ENCODE results near the gene RNF41.

RNF41 gene

GRCh38 chr12:56154246-56154771, 67.4 kb downstream of the RNF41 start:
- no peak for ATAC-seq
- TF ChIP-seq POU6F1 (CRISPR knock-in tag; IDR thresholded peaks at IDR 0.05; ENCODE audit: borderline replicate concordance, low read depth) (no peak), TCF4 (CRISPR knock-in tag; IDR thresholded peaks at IDR 0.05; ENCODE audit: borderline replicate concordance) (no peak), ZNF8 (CRISPR knock-in tag; IDR thresholded peaks at IDR 0.05) (no peak), GLIS3 (CRISPR knock-in tag; IDR thresholded peaks at IDR 0.05) (no peak), OSR1 (CRISPR knock-in tag; IDR thresholded peaks at IDR 0.05) (no peak), ZNF70 (CRISPR knock-in tag; IDR thresholded peaks at IDR 0.05) (no peak), BACH2 (CRISPR knock-in tag; IDR thresholded peaks at IDR 0.05; ENCODE audit: borderline replicate concordance) (no peak), ISL1 (CRISPR knock-in tag; IDR thresholded peaks at IDR 0.05) (no peak), ZC3H10 (CRISPR knock-in tag; IDR thresholded peaks at IDR 0.05) (no peak), ESRRG (CRISPR knock-in tag; IDR thresholded peaks at IDR 0.05) (no peak), ZFP3 (CRISPR knock-in tag; IDR thresholded peaks at IDR 0.05) (no peak), ZFP30 (CRISPR knock-in tag; IDR thresholded peaks at IDR 0.05) (no peak), CSDC2 (CRISPR knock-in tag; IDR thresholded peaks at IDR 0.05) (no peak), PPARA (CRISPR knock-in tag; IDR thresholded peaks at IDR 0.05; ENCODE audit: borderline replicate concordance) (no peak)
- TF ChIP-seq, protein P1, sequence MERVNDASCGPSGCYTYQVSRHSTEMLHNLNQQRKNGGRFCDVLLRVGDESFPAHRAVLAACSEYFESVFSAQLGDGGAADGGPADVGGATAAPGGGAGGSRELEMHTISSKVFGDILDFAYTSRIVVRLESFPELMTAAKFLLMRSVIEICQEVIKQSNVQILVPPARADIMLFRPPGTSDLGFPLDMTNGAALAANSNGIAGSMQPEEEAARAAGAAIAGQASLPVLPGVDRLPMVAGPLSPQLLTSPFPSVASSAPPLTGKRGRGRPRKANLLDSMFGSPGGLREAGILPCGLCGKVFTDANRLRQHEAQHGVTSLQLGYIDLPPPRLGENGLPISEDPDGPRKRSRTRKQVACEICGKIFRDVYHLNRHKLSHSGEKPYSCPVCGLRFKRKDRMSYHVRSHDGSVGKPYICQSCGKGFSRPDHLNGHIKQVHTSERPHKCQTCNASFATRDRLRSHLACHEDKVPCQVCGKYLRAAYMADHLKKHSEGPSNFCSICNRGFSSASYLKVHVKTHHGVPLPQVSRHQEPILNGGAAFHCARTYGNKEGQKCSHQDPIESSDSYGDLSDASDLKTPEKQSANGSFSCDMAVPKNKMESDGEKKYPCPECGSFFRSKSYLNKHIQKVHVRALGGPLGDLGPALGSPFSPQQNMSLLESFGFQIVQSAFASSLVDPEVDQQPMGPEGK (CRISPR knock-in tag; IDR thresholded peaks at IDR 0.05; ENCODE audit: borderline replicate concordance): no peak
- TF ChIP-seq, protein P2, sequence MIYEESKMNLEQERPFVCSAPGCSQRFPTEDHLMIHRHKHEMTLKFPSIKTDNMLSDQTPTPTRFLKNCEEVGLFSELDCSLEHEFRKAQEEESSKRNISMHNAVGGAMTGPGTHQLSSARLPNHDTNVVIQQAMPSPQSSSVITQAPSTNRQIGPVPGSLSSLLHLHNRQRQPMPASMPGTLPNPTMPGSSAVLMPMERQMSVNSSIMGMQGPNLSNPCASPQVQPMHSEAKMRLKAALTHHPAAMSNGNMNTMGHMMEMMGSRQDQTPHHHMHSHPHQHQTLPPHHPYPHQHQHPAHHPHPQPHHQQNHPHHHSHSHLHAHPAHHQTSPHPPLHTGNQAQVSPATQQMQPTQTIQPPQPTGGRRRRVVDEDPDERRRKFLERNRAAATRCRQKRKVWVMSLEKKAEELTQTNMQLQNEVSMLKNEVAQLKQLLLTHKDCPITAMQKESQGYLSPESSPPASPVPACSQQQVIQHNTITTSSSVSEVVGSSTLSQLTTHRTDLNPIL (CRISPR knock-in tag; IDR thresholded peaks at IDR 0.05; ENCODE audit: low read depth): no peak

DNA sequence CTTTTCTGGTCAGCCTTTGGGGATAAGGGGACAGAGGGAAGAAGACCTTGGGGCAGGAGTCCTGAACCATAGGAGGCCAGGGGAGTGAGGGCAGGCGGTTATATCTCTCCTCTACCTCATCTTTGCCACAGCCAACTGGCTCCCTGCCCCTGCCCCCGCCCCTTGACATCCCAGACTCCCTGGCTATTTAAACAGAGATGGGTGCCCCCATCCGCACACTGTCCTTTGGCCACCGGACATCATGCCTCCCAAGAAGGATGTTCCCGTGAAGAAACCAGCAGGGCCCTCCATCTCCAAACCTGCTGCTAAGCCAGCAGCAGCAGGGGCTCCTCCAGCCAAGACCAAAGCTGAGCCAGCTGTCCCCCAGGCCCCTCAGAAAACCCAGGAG, 68.0 kb downstream of the RNF41 start:
- TF ChIP-seq, protein P2 (CRISPR knock-in tag; IDR thresholded peaks at IDR 0.05; ENCODE audit: low read depth): no peak
- ATAC-seq: no peak

- TF ChIP-seq, protein P1 (CRISPR knock-in tag; IDR thresholded peaks at IDR 0.05; ENCODE audit: borderline replicate concordance): no peak
- TF ChIP-seq ZC3H10 (CRISPR knock-in tag; IDR thresholded peaks at IDR 0.05) (no peak), BACH2 (CRISPR knock-in tag; IDR thresholded peaks at IDR 0.05; ENCODE audit: borderline replicate concordance) (no peak), ISL1 (CRISPR knock-in tag; IDR thresholded peaks at IDR 0.05) (no peak), GLIS3 (CRISPR knock-in tag; IDR thresholded peaks at IDR 0.05) (no peak), RARB (CRISPR knock-in tag; IDR thresholded peaks at IDR 0.05) (no peak), ARNTL (CRISPR knock-in tag; IDR thresholded peaks at IDR 0.05; ENCODE audit: borderline replicate concordance, low read depth) (no peak), TOX (CRISPR knock-in tag; IDR thresholded peaks at IDR 0.05; ENCODE audit: borderline replicate concordance) (no peak), ZNF8 (CRISPR knock-in tag; IDR thresholded peaks at IDR 0.05) (no peak), SNAI2 (CRISPR knock-in tag; IDR thresholded peaks at IDR 0.05) (no peak), TCF4 (CRISPR knock-in tag; IDR thresholded peaks at IDR 0.05; ENCODE audit: borderline replicate concordance) (no peak), TSHZ2 (CRISPR knock-in tag; IDR thresholded peaks at IDR 0.05) (no peak)
- ATAC-seq: peak; percentile 4; the same call in 2 of the 3 replicates
Observed at GRCh38 chr12:56152756-56153677, 68.7 kb downstream of the RNF41 start.
